Keratinocyte (primary cell): ENCODE measurements around the gene YEATS4. TPM values are rescaled to one million over a fixed set of nuclear protein-coding genes. Genes with fewer than 3 reads are reported as not detected.

Experiments used
- DNase-seq: peaks from one replicate; pipeline ENCODE4 v3.0.0-alpha.2; 2011; ENCODE audit warnings: low read depth, missing footprints, low spot score
- FAIRE-seq: peaks from 2 replicates; lab custom pipeline; 2011; peaks lifted over from hg19 to GRCh38; lab: Jason Lieb, UNC
- H2AFZ ChIP-seq: 2 replicates; pipeline ENCODE4 v1.6.0; 2012; ENCODE audit warnings: low read length, control low read depth, inconsistent platforms; ENCODE audit not compliant: control insufficient read depth
- H3K27ac ChIP-seq: 2 replicates; pipeline ENCODE4 v1.5.1; 2011; ENCODE audit warnings: low read length; ENCODE audit not compliant: control insufficient read depth, insufficient read depth
- H3K27me3 ChIP-seq: 3 replicates; pipeline ENCODE4 v1.6.0; 2011; ENCODE audit warnings: low read length; ENCODE audit not compliant: control insufficient read depth, insufficient read depth; ENCODE audit errors: extremely low read depth
- H3K36me3 ChIP-seq, 2 experiments: 2 replicates in 1 of 2; 3 replicates in 1 of 2; pipeline ENCODE4 v1.5.1; 2011; ENCODE audit warnings: low read length in 2 of 2, mild to moderate bottlenecking in 1 of 2; ENCODE audit not compliant: control insufficient read depth in 2 of 2, insufficient read depth in 2 of 2; ENCODE audit errors: extremely low read depth in 1 of 2
- H3K4me1 ChIP-seq: 3 replicates; pipeline ENCODE4 v1.5.1; 2011; ENCODE audit warnings: low read length; ENCODE audit not compliant: control insufficient read depth, insufficient read depth; ENCODE audit errors: extremely low read depth
- H3K4me2 ChIP-seq: 3 replicates; pipeline ENCODE4 v1.6.0; 2011; ENCODE audit warnings: low read depth, low read length; ENCODE audit not compliant: control insufficient read depth, insufficient read depth; ENCODE audit errors: extremely low read depth
- H3K4me3 ChIP-seq, 3 experiments: fragments of 200-600 bp in 1 of 3; sonication (generic) in 1 of 3; 2 replicates in 2 of 3; 3 replicates in 1 of 3; pipeline ENCODE4 v1.5.1; 2011 to 2016; ENCODE audit warnings: low read length in 3 of 3, mild to moderate bottlenecking in 3 of 3, control low read depth in 2 of 3, inconsistent platforms in 1 of 3, low read depth in 1 of 3, mixed read lengths in 1 of 3, mixed run types in 1 of 3, moderate library complexity in 1 of 3; ENCODE audit not compliant: control insufficient read depth in 2 of 3, insufficient read depth in 2 of 3; ENCODE audit errors: extremely low read depth in 1 of 3
- H3K79me2 ChIP-seq: 2 replicates; pipeline ENCODE4 v1.6.0; 2012; ENCODE audit warnings: low read length; ENCODE audit not compliant: control insufficient read depth, insufficient read depth
- H3K9ac ChIP-seq: 3 replicates; pipeline ENCODE4 v1.6.0; 2011; ENCODE audit warnings: low read length; ENCODE audit not compliant: control insufficient read depth, insufficient read depth; ENCODE audit errors: extremely low read depth
- H3K9me1 ChIP-seq: 3 replicates; pipeline ENCODE4 v1.6.0; 2011; ENCODE audit warnings: low read length; ENCODE audit not compliant: control insufficient read depth, insufficient read depth; ENCODE audit errors: extremely low read depth
- H3K9me3 ChIP-seq: 2 replicates; pipeline ENCODE4 v1.5.1; 2012; ENCODE audit warnings: low read depth, low read length; ENCODE audit not compliant: control insufficient read depth
- H4K20me1 ChIP-seq: 3 replicates; pipeline ENCODE4 v1.6.0; 2011; ENCODE audit warnings: low read length; ENCODE audit not compliant: control insufficient read depth, insufficient read depth; ENCODE audit errors: extremely low read depth
- EZH2 ChIP-seq: IDR thresholded peaks from one replicate; pipeline ENCODE4 v1.6.1; 2012; ENCODE audit warnings: inconsistent platforms, mild to moderate bottlenecking, low read length, moderate library complexity
- dilution Hi-C: fragments of 300-500 bp; cut with MboI; formaldehyde crosslinking; loops from one replicate; pipeline ENCODE4 v1.7.0; 2020; ENCODE audit warnings: low sequenced_read_pairs; ENCODE audit not compliant: extremely low pct_ligation_motif_present
- polyA plus RNA-seq, 5 experiments: library from polyadenylated mRNA; depleted of rRNA in 3 of 5; stranded (reverse) in 3 of 5; stranded (forward) in 1 of 5; unstranded in 1 of 5; fragments of >200 nt; gene quantifications; 1 replicate in 1 of 5; 2 replicates in 3 of 5; 3 replicates in 1 of 5; pipeline versions ENCODE4 v1.2.1 to v1.2.3, GENCODE V29; 2011 to 2012; ENCODE audit warnings: missing spikeins in 2 of 5, low read depth in 1 of 5, low replicate concordance in 1 of 5
- TF ChIP-seq, protein P1 (sequence below), 3 experiments: IDR thresholded peaks in 1 of 3; conservative IDR thresholded peaks in 1 of 3; optimal IDR thresholded peaks in 1 of 3; 2 replicates in 2 of 3; 3 replicates in 1 of 3; pipeline versions ENCODE3 to v1.5.1; 2011; ENCODE audit warnings: low read length in 3 of 3, mild to moderate bottlenecking in 3 of 3, moderate library complexity in 2 of 3, control low read depth in 1 of 3, inconsistent platforms in 1 of 3; ENCODE audit not compliant: insufficient read depth in 2 of 3; ENCODE audit errors: extremely low read depth in 1 of 3

The YEATS4 gene
- polyA plus RNA-seq, 1 donor (not counting 4 experiments of a cell fraction or from before 2014, with no cell fraction given) = 21.0 TPM

DNA sequence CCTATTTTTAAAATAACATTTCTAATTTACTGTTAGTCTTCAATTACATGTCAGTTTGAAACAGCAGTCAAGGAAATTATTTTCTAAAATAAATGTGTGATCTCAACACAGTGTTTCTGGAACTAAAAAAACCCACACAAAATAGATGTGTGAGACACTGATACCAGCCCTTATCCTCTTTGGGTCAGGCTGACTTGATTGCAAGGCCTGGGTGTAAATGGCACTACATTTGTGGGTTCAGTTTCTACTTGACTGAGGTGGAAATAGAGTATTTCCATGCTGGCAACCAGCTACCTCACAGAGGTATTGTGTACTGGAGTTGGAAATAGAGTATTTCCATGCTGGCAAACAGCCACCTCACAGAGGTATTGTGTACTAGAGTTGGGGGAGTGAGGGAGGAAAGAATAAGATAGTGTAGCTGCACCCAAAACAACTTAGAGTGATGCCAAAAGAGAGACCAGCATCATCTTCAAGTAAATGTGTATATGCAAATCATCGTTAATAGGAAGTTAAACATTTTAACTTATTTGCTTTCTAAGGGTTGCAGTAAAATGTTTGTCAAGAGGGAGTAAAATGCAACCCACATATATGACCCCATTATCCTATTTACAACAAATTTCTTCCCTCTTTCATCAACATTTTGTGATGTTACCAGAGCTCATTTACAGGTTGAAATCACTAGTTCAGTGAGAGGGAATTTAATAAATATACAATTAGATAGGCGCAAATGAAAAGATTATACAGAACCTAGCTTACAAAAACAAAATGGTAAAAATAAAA is 22.0 kb upstream of the YEATS4 start:
- dilution Hi-C loops = no loop called here

GRCh38 chr12:69338120-69338859 is 21.3 kb upstream of the YEATS4 start:
- H3K4me1 ChIP-seq = no peaks in the 10 kb centered on the region
- no peaks in the 10 kb centered on the region for H3K9me3 ChIP-seq
- H3K79me2 ChIP-seq = no peaks in the 10 kb centered on the region
- H4K20me1 ChIP-seq = no peaks in the 10 kb centered on the region
- DNase-seq = no peak
- no peak overlapping the region for H3K4me3 ChIP-seq
- no peaks in the 10 kb centered on the region for H3K27me3 ChIP-seq
- H3K4me2 ChIP-seq = no peak overlapping the region
- no peak for TF ChIP-seq EZH2
- TF ChIP-seq, protein P1, sequence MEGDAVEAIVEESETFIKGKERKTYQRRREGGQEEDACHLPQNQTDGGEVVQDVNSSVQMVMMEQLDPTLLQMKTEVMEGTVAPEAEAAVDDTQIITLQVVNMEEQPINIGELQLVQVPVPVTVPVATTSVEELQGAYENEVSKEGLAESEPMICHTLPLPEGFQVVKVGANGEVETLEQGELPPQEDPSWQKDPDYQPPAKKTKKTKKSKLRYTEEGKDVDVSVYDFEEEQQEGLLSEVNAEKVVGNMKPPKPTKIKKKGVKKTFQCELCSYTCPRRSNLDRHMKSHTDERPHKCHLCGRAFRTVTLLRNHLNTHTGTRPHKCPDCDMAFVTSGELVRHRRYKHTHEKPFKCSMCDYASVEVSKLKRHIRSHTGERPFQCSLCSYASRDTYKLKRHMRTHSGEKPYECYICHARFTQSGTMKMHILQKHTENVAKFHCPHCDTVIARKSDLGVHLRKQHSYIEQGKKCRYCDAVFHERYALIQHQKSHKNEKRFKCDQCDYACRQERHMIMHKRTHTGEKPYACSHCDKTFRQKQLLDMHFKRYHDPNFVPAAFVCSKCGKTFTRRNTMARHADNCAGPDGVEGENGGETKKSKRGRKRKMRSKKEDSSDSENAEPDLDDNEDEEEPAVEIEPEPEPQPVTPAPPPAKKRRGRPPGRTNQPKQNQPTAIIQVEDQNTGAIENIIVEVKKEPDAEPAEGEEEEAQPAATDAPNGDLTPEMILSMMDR (optimal IDR thresholded peaks at IDR 0.05 in 1 of 3, IDR thresholded peaks at IDR 0.05 in 1 of 3, conservative IDR thresholded peaks at IDR 0.05 in 1 of 3; ENCODE audit: extremely low read depth in 1 of 3, insufficient read depth in 2 of 3, low read length in 3 of 3) = no peak
- no peak overlapping the region for H2AFZ ChIP-seq
- H3K9me1 ChIP-seq = no peaks in the 10 kb centered on the region
- dilution Hi-C loops = no loop called here
- no peak overlapping the region for H3K9ac ChIP-seq
- H3K27ac ChIP-seq = no peak overlapping the region
- FAIRE-seq = no peak
- no peaks in the 10 kb centered on the region for H3K36me3 ChIP-seq

More for the DNA sequence above, 22.0 kb upstream of the YEATS4 start:
- Histone ChIP-seq H3K4me2 (no peak overlapping the region), H3K9ac (no peak overlapping the region), H3K9me1 (no peaks in the 10 kb centered on the region), H3K9me3 (no peaks in the 10 kb centered on the region), H2AFZ (no peak overlapping the region), H3K27ac (no peak overlapping the region), H3K36me3 (no peaks in the 10 kb centered on the region), H3K4me3 (no peak overlapping the region), H4K20me1 (no peaks in the 10 kb centered on the region), H3K27me3 (no peaks in the 10 kb centered on the region), H3K79me2 (no peaks in the 10 kb centered on the region), H3K4me1 (no peaks in the 10 kb centered on the region)
- FAIRE-seq (no peak), DNase-seq (no peak)
- TF ChIP-seq, protein P1 (optimal IDR thresholded peaks at IDR 0.05 in 1 of 3, IDR thresholded peaks at IDR 0.05 in 1 of 3, conservative IDR thresholded peaks at IDR 0.05 in 1 of 3; ENCODE audit: extremely low read depth in 1 of 3, insufficient read depth in 2 of 3, low read length in 3 of 3) = no peak
- TF ChIP-seq EZH2 = no peak
